Upper lobe of left lung (tissue), 6 donors: ENCODE data around the gene ELP4. TPM values are rescaled to one million over a fixed set of nuclear protein-coding genes. Genes with fewer than 3 reads are reported as not detected.

ENCODE experiments used
- ATAC-seq, 2 donors: fragments of 200-7000 bp; cut with Tn5 transposase; one replicate each; pipeline ENCODE4 v1.9.1; 2022; ENCODE audit warnings: mild to moderate bottlenecking in 2 of 2, moderate library complexity in 2 of 2; ENCODE audit not compliant: low FRiP score in 2 of 2
- DNase-seq, 2 donors: peaks; one replicate each; pipeline ENCODE4 v3.0.0-alpha.2; 2019 to 2020
- H3K27ac ChIP-seq, 4 donors: fragments of 200-600 bp; sonication (generic); one replicate each; pipeline ENCODE4 v1.5.1; 2016 to 2019
- H3K27me3 ChIP-seq, 4 donors: fragments of 200-600 bp; sonication (generic); one replicate each; pipeline ENCODE4 v1.5.1; 2017 to 2019
- H3K36me3 ChIP-seq, 4 donors: fragments of 200-600 bp; sonication (generic); one replicate each; pipeline ENCODE4 v1.5.1; 2016 to 2019
- H3K4me1 ChIP-seq, 4 donors: fragments of 200-600 bp; sonication (generic); one replicate each; pipeline ENCODE4 v1.5.1; 2018 to 2019
- H3K4me3 ChIP-seq, 4 donors: fragments of 200-600 bp; sonication (generic); one replicate each; pipeline ENCODE4 v1.5.1; 2017 to 2019; ENCODE audit warnings: mild to moderate bottlenecking in 2 of 4, moderate library complexity in 1 of 4
- H3K9me3 ChIP-seq, 4 donors: fragments of 200-600 bp; sonication (generic); one replicate each; pipeline ENCODE4 v1.5.1; 2018 to 2019
- CTCF ChIP-seq, 6 experiments: fragments of 450-650 bp in 4 of 6; fragments of 200-600 bp in 2 of 6; sonication (generic) in 2 of 6; IDR thresholded peaks; one replicate each; pipeline ENCODE4 v1.5.1; 2016 to 2019; ENCODE audit warnings: antibody characterized with exemption in 6 of 6
- EP300 ChIP-seq, 4 donors: sonication (generic); formaldehyde crosslinking; IDR thresholded peaks; one replicate each; pipeline ENCODE4 v1.5.1; 2017; ENCODE audit warnings: antibody characterized with exemption in 4 of 4, control low read depth in 2 of 4
- POLR2A ChIP-seq, 4 donors: fragments of 450-650 bp; IDR thresholded peaks; one replicate each; pipeline ENCODE4 v1.5.1; 2016 to 2017; ENCODE audit warnings: antibody characterized with exemption in 4 of 4, mild to moderate bottlenecking in 2 of 4
- POLR2AphosphoS5 ChIP-seq, 2 donors: sonication (generic); formaldehyde crosslinking; IDR thresholded peaks; one replicate each; pipeline ENCODE4 v1.5.1; 2017; ENCODE audit warnings: antibody characterized with exemption in 2 of 2
- WGBS, 2 donors: methylation state at CpG; one replicate each; pipeline ENCODE4 v1.1.5; 2017 to 2018; 5-methylcytosine and 5-hydroxymethylcytosine counted together
- total RNA-seq, 6 donors: library from RNA; depleted of rRNA in 4 of 6; stranded (reverse); fragments of >200 nt in 4 of 6; gene quantifications; one replicate each; pipeline versions ENCODE4 v1.1.0 to v1.2.1, GENCODE V29; 2016 to 2021
- donor health status: DM: no; HTN: no; CAD: no; lungs with moderate emphysema.
- donor health status: DM: no; HTN: yes; CAD: no; lungs with severe emphysema.

Gene ELP4
- total RNA-seq, 6 donors from 2014 or later: 6.3 to 34.7 (median 18.6) TPM

DNA sequence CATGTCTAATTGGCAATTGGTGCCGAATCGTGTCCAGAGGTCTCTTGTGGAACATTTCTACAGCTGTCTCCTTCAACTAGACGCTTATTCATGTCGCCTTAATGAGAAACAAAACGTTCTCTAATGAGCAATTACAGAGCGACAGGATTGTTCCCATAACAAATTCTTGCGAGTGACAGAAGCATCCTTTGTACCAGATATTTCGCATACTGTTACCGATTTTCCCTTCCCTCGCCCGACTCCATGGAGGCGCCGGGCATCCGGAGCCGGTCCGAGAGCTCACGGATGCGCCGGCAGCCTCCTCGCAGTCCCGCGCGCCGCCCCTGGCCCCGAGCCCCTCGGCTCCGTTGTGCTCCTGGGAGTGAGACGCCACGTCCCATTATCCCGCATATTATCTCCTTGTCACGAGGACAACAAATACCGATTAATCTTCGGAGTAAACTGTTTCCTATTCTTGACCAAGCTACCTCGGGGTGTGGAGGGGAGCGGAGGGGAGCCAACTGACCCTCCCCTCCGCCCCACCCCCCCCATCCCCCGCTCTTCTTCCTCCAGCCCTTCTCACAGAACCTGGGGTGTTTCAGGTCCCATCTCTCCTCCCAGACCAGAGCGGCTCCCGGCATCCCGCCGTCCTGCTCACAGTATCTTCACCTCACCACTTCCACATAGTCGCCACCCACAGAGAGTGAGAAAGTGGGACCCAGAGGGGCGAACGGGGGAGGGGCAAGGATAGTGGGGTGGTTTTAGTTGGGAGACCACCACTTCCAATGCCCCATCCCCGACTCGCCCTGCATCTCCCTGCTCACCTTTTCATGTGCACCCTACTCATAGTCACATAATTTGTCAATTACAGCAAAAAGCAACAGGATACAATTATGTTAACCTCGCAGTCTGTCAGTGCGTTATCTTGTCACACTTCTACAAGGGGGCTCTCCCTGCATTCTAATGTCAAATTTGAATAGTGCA is 290.1 kb downstream of the ELP4 start:
- DNase-seq: peak in 1 of 2 donors; percentile 77
- H3K27ac ChIP-seq: no peak overlapping the region
- ATAC-seq: no peak
- H3K9me3 ChIP-seq: peaks cover 0 to 5% (median 0%) of the 10 kb centered on the region in 4 donors
- WGBS, 2 donors: 8 to 11% methylated on average over 44 to 48 of the region's 48 CpGs
- H3K36me3 ChIP-seq: no peaks in the 10 kb centered on the region
- peaks cover 14 to 33% (median 20%) of the 10 kb centered on the region in 4 donors for H3K4me1 ChIP-seq
- H3K4me3 ChIP-seq: no peak overlapping the region
- no peak for TF ChIP-seq POLR2A (IDR thresholded peaks at IDR 0.05)
- no peak for TF ChIP-seq POLR2AphosphoS5 (IDR thresholded peaks at IDR 0.05)
- peaks cover 2 to 77% (median 39%) of the 10 kb centered on the region in 4 donors for H3K27me3 ChIP-seq

DNA sequence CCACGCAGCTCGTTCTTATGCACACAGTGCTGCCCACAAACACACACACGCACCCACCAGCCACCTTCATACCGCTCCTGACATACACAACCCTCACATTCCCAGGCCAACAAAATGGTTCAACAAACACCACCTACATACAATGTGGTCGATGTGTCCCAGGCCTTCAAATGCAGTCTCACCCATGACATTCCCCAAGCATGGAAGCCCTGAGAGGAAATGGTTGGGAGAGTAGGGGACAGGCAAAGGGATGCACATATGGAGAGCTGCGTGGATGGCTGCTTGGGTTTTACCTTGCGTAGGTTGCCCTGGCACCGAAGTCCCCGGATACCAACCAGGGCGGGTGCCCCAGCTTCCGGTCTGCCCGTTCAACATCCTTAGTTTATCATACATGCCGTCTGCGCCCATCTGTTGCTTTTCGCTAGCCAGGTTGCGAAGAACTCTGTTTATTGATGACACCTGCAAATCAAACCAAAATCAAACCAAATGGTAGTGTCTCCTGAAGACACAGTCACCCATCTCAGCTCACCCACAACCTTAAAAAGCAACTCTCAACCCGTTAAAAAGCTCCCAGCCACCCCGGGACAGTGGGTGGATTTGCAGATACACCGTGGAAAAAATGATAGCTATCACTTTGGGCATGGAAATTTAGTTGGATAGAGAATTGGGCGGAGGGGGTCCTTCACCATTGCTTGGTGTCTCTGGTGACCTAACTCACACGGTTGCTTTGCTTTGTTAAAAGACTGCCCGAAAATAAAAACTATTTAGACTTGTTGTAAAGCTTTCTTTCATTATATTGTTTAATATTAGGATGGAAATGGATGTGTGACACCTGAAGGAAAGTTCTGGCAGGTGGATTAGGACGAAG is 291.1 kb downstream of the ELP4 start:
- Histone ChIP-seq H3K4me3 (no peak overlapping the region), H3K9me3 (peaks cover 0 to 5% (median 0%) of the 10 kb centered on the region in 4 donors), H3K36me3 (no peaks in the 10 kb centered on the region), H3K27me3 (peaks cover 2 to 86% (median 48%) of the 10 kb centered on the region in 4 donors), H3K27ac (no peak overlapping the region), H3K4me1 (peaks cover 20 to 40% (median 26%) of the 10 kb centered on the region in 4 donors)
- 10 to 12% methylated on average over 21 to 23 of the region's 23 CpGs for WGBS, 2 donors
- TF ChIP-seq POLR2A (IDR thresholded peaks at IDR 0.05) (no peak), CTCF (IDR thresholded peaks at IDR 0.05) (no peak), EP300 (IDR thresholded peaks at IDR 0.05) (no peak), POLR2AphosphoS5 (IDR thresholded peaks at IDR 0.05) (no peak)
- ATAC-seq (no peak), DNase-seq (no peak)

GRCh38 chr11:31801298-31801702 is 291.7 kb downstream of the ELP4 start:
- DNase-seq (no peak), ATAC-seq (no peak)
- no peaks in the 10 kb centered on the region for H3K36me3 ChIP-seq
- no peak overlapping the region for H3K27ac ChIP-seq
- H3K4me1 ChIP-seq: peaks cover 20 to 47% (median 30%) of the 10 kb centered on the region in 4 donors
- peaks cover 2 to 92% (median 54%) of the 10 kb centered on the region in 4 donors for H3K27me3 ChIP-seq
- WGBS, 2 donors: 17% methylated on average over 9 of the region's 9 CpGs
- no peak overlapping the region for H3K4me3 ChIP-seq
- peaks cover 0 to 5% (median 0%) of the 10 kb centered on the region in 4 donors for H3K9me3 ChIP-seq
- TF ChIP-seq CTCF (IDR thresholded peaks at IDR 0.05) (no peak), EP300 (IDR thresholded peaks at IDR 0.05) (no peak), POLR2A (IDR thresholded peaks at IDR 0.05) (no peak), POLR2AphosphoS5 (IDR thresholded peaks at IDR 0.05) (no peak)

- Histone ChIP-seq H3K36me3 (no peaks in the 10 kb centered on the region), H3K27me3 (peaks cover 2 to 95% (median 54%) of the 10 kb centered on the region in 4 donors), H3K27ac (no peak overlapping the region), H3K4me1 (peaks cover 20 to 48% (median 30%) of the 10 kb centered on the region in 4 donors), H3K4me3 (no peak overlapping the region), H3K9me3 (peaks cover 0 to 5% (median 0%) of the 10 kb centered on the region in 4 donors)
- ATAC-seq (no peak), DNase-seq (no peak)
- WGBS, 2 donors: 11 to 14% methylated on average over 6 of the region's 6 CpGs
- TF ChIP-seq EP300 (IDR thresholded peaks at IDR 0.05): no peak
- TF ChIP-seq CTCF (IDR thresholded peaks at IDR 0.05): no peak
- no peak for TF ChIP-seq POLR2AphosphoS5 (IDR thresholded peaks at IDR 0.05)
- TF ChIP-seq POLR2A (IDR thresholded peaks at IDR 0.05): no peak
Observed at GRCh38 chr11:31802000-31802551, 292.5 kb downstream of the ELP4 start.
